Thoracic aorta (tissue), 2 donors: Measurements from ENCODE around the gene ESRRB. TPM values are rescaled to one million over a fixed set of nuclear protein-coding genes. Genes with fewer than 3 reads are reported as not detected.

Source experiments
- ATAC-seq: fragments of 150-250 bp; one replicate; pipeline ENCODE4 v1.8.0; 2017; ENCODE audit warnings: low read depth; ENCODE audit not compliant: insufficient number of reproducible peaks, low FRiP score
- DNase-seq: peaks from one replicate; pipeline ENCODE4 v3.0.0-alpha.2; 2020; ENCODE audit warnings: low spot score
- H3K27ac ChIP-seq, 2 donors: fragments of 200-600 bp; sonication (generic); 1 replicate in 1 of 2; 2 replicates in 1 of 2; pipeline ENCODE4 v1.5.1; 2016; ENCODE audit warnings: mild to moderate bottlenecking in 2 of 2, moderate library complexity in 2 of 2
- H3K27me3 ChIP-seq: fragments of 200-600 bp; sonication (generic); replicated peaks from 2 replicates; pipeline ENCODE4 v1.6.0; 2016; ENCODE audit warnings: mild to moderate bottlenecking; ENCODE audit not compliant: insufficient read depth
- H3K36me3 ChIP-seq: fragments of 200-600 bp; sonication (generic); one replicate; pipeline ENCODE4 v1.5.1; 2016
- H3K4me1 ChIP-seq, 2 donors: fragments of 200-600 bp; sonication (generic); 1 replicate in 1 of 2; 2 replicates in 1 of 2; pipeline versions ENCODE4 v1.5.1 to v1.6.0; 2016; ENCODE audit warnings: low read depth in 2 of 2, mild to moderate bottlenecking in 1 of 2; ENCODE audit not compliant: control insufficient read depth in 1 of 2
- H3K4me3 ChIP-seq: fragments of 200-600 bp; sonication (generic); 2 replicates; pipeline ENCODE4 v1.5.1; 2016; ENCODE audit warnings: mild to moderate bottlenecking
- H3K9me3 ChIP-seq: fragments of 200-600 bp; sonication (generic); 2 replicates; pipeline ENCODE4 v1.5.1; 2016
- total RNA-seq, 2 donors: library from RNA; depleted of rRNA; stranded (reverse); fragments of >200 nt; gene quantifications; one replicate each; pipeline versions ENCODE4 v1.1.0 to v1.2.3, GENCODE V29; 2016
- TF ChIP-seq, protein P1 (sequence below): fragments of 200-600 bp; sonication (generic); IDR thresholded peaks from one replicate; pipeline ENCODE4 v1.5.1; 2019; ENCODE audit warnings: antibody characterized with exemption

Gene ESRRB
- total RNA-seq, 2 donors from 2014 or later = 4.6 TPM; not detected in 1

DNA sequence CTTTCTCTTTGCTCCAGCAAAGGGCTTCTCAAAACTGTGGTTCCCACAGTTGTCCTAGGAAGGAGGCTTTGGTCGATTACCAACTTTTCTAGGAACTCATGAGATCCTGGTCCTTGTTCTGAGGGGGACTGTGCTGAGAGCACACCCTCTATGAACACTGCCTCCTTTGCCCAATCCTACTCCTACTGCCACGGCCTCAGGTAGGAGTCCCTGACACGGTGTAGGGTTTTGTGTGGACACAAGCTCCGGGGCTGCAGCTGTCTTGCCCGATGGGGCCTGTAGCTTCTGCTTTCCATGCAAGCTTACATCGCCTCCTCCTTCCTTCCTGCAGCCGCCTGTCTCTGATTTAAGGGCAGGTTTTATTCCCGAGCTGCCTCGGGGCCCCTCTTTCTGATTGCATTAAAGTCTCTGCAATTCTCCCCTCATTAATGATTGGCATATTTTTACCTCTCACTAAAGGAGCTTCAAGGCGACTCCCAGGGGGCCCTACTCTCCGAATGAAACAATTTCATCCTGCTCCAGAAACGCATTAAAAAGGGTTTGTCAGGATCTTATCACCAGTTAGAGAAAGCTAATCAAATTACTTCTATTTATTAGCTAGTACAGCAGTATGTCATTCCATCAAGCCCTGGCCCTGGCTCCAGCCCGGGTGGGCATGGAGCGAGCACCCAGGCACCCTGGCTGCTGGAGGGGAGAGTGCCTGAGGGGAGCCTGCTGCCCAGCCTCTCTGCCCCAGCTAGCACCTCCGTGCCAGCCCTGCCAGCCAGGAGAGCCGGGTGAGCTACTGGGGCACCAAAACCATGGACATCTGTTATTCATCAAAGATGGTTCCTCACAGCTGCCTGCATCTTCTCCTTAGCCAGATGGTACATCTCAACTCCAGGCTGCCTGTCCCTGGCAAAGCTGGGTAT, 38.0 kb upstream of the ESRRB start:
- H3K27me3 ChIP-seq = no peaks in the 10 kb centered on the region
- H3K4me3 ChIP-seq = no peak overlapping the region
- no peaks in the 10 kb centered on the region for H3K4me1 ChIP-seq
- H3K27ac ChIP-seq = no peak overlapping the region
- H3K36me3 ChIP-seq = no peaks in the 10 kb centered on the region
- DNase-seq = no peak
- H3K9me3 ChIP-seq = no peaks in the 10 kb centered on the region
- TF ChIP-seq, protein P1, sequence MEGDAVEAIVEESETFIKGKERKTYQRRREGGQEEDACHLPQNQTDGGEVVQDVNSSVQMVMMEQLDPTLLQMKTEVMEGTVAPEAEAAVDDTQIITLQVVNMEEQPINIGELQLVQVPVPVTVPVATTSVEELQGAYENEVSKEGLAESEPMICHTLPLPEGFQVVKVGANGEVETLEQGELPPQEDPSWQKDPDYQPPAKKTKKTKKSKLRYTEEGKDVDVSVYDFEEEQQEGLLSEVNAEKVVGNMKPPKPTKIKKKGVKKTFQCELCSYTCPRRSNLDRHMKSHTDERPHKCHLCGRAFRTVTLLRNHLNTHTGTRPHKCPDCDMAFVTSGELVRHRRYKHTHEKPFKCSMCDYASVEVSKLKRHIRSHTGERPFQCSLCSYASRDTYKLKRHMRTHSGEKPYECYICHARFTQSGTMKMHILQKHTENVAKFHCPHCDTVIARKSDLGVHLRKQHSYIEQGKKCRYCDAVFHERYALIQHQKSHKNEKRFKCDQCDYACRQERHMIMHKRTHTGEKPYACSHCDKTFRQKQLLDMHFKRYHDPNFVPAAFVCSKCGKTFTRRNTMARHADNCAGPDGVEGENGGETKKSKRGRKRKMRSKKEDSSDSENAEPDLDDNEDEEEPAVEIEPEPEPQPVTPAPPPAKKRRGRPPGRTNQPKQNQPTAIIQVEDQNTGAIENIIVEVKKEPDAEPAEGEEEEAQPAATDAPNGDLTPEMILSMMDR = no peak
- no peak for ATAC-seq

DNA sequence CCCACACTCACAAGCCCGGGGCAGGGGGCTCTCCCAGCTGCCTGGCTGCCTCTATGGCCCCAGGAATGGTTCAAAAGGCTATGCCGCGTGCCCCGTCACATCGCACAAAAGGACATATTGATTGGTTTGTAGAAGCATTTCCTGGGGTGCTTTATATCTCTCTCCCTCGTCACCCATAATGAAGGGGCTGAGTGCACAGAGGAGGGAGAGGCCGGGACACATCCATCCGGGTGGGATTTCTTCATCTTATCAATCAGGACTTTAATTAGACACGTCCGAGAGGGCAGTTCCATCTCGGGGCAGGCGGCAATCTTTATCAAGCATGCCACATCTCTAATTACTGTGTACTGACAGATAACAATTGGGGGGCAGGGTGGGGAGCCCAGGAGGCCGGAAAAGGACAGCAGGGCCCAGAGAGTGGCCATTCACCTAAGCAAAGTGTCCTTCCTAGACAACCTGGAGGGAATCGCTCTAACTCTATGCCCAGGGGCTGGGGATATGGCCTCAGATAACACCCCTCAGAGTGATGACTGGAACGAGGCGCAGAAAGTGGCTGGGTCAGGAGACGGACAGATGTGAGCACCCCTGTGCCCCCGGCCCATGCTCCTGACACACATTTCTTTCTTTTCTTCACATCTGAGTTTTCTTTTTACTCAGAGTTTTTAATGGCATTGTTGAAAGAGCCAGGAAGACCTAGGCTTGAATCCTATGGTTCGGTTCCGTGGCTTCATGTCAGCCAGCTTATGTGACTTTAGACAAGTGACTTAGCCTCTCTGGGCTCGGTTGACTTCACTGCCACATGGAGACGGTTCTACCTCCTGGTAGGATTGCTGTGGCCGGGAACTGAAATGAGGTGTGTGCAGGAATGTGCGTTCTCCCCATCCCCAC, 36.0 kb upstream of the ESRRB start:
- Histone ChIP-seq H3K27ac (no peak overlapping the region), H3K27me3 (no peaks in the 10 kb centered on the region)
- DNase-seq = no peak

DNA sequence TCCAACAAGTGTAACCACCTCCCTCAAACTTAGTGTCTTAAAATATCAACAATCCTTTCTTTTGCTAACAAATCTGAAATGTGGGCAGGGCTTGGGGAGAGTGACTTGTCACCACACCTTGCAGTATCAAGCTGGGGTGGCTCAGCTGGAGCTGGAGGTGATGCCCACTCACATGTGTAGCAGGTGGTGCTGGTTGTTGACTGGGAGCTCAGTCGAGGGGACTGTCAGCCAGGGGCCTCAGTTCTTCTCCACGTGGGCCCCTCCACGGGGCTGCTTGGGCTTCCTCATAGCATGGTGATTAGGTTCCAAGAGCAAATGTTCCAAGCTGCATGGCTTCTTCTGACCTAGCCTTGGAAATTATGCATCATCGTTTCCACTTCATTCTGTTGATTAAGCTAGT, 32.6 kb upstream of the ESRRB start:
- TF ChIP-seq, protein P1 = no peak
- Histone ChIP-seq H3K9me3 (no peaks in the 10 kb centered on the region), H3K27ac (no peak overlapping the region), H3K27me3 (no peaks in the 10 kb centered on the region), H3K4me1 (no peaks in the 10 kb centered on the region), H3K36me3 (no peaks in the 10 kb centered on the region), H3K4me3 (no peak overlapping the region)
- ATAC-seq = no peak
- no peak for DNase-seq

More for the DNA sequence above, 36.0 kb upstream of the ESRRB start:
- TF ChIP-seq, protein P1 = no peak
- ATAC-seq = no peak
- H3K9me3 ChIP-seq = no peaks in the 10 kb centered on the region
- H3K36me3 ChIP-seq = no peaks in the 10 kb centered on the region
- no peaks in the 10 kb centered on the region for H3K4me1 ChIP-seq
- no peak overlapping the region for H3K4me3 ChIP-seq

DNA sequence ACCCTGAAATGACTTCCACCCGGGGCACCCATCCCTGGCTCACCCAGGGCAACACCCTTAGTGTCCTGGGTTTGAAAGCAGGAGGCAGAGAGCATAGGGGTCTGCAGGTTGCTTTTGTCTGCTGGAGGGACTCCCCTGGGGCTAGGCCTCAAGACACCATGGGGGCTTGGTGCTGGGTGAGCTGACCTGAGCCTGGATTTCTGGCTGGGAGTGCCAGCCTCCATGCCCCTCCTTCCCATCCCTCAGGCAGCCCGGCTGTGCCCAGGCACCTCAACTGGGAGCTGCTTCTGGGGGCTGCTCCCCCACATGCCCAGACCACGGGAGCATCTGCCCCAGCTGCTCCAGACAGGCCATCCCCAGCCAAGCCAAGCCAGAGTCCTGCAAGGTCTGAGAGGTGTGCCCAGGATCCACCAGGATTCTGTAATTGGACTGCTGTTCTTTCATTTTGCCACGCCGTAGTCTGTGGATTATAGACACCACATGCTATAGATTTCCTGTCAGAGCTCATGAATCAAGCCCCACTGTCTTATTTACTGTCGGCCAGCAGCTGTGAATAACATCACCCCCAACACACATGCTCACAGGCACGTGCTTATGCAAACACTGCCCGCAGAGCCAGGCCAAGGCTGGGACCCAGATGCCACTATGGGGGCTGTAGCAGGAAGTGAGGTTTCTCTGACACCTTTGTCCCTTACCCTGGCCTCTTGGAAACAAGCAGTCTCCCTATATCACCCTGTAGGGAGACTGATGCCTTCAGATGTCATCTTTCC, 29.4 kb upstream of the ESRRB start:
- DNase-seq (no peak), ATAC-seq (no peak)
- no peak overlapping the region for H3K4me3 ChIP-seq
- no peaks in the 10 kb centered on the region for H3K27me3 ChIP-seq
- no peaks in the 10 kb centered on the region for H3K36me3 ChIP-seq
- H3K27ac ChIP-seq = no peak overlapping the region
- H3K4me1 ChIP-seq = no peaks in the 10 kb centered on the region
- no peaks in the 10 kb centered on the region for H3K9me3 ChIP-seq
- TF ChIP-seq, protein P1 = no peak
